Thymus (tissue), 11 donors: Measurements from ENCODE around the gene ITGB8. TPM values are rescaled to one million over a fixed set of nuclear protein-coding genes. Genes with fewer than 3 reads are reported as not detected.
"Not testable (repeated sequence)": the region's sequence is repeated elsewhere in the genome, so short reads cannot be mapped to it uniquely, and the experiment has no call there.

ENCODE experiments used
- DNase-seq, 9 donors: peaks; one replicate each; pipeline ENCODE4 v3.0.0-alpha.2; 2013; ENCODE audit warnings: low spot score in 9 of 9, low read depth in 6 of 9, missing footprints in 1 of 9
- H3K27ac ChIP-seq, 2 donors: one replicate each; pipeline ENCODE4 v1.5.1; 2013; ENCODE audit warnings: control low read depth in 1 of 2, low read depth in 1 of 2, low read length in 1 of 2, mild to moderate bottlenecking in 1 of 2, moderate library complexity in 1 of 2
- H3K27me3 ChIP-seq, 2 donors: one replicate each; pipeline ENCODE4 v1.5.1; 2013; ENCODE audit warnings: low read length in 1 of 2; ENCODE audit not compliant: control insufficient read depth in 2 of 2, insufficient read depth in 1 of 2
- H3K36me3 ChIP-seq, 2 donors: one replicate each; pipeline ENCODE4 v1.5.1; 2013; ENCODE audit warnings: low read length in 1 of 2, mild to moderate bottlenecking in 1 of 2, moderate library complexity in 1 of 2; ENCODE audit not compliant: control insufficient read depth in 2 of 2, insufficient read depth in 2 of 2
- H3K4me1 ChIP-seq, 2 donors: one replicate each; pipeline ENCODE4 v1.5.1; 2013; ENCODE audit warnings: low read length in 2 of 2; ENCODE audit not compliant: control insufficient read depth in 2 of 2, insufficient read depth in 2 of 2
- H3K4me3 ChIP-seq, 2 donors: one replicate each; pipeline ENCODE4 v1.5.1; 2013; ENCODE audit warnings: low read length in 2 of 2, control low read depth in 1 of 2, mild to moderate bottlenecking in 1 of 2
- H3K9me3 ChIP-seq, 2 donors: one replicate each; pipeline ENCODE4 v1.5.1; 2013; ENCODE audit warnings: low read length in 1 of 2, mild to moderate bottlenecking in 1 of 2; ENCODE audit not compliant: control insufficient read depth in 2 of 2, insufficient read depth in 1 of 2
- WGBS: extraction: QIAGEN DNeasy Blood & Tissue Kit; methylation state at CpG from one replicate; pipeline ENCODE4 v1.1.7; 2013; 5-methylcytosine and 5-hydroxymethylcytosine counted together
- polyA plus RNA-seq: library from polyadenylated mRNA; stranded (reverse); fragments of 200-250 nt; gene quantifications from one replicate; pipeline ENCODE4 v1.2.3, GENCODE V29; 2013
- total RNA-seq: library from RNA; stranded (reverse); fragments of 120-200 nt; gene quantifications from one replicate; pipeline ENCODE4 v1.2.4, GENCODE V29; 2013
- donor health status: healthy.

The ITGB8 gene
- total and polyA plus RNA-seq, 2 donors, result 2.3 to 2.6 TPM

GRCh38 chr7:20293336-20293735, 37.4 kb upstream of the ITGB8 start:
- no peak overlapping the region for H3K27ac ChIP-seq
- WGBS, result 96% methylated on average over 3 of the region's 3 CpGs
- H3K4me3 ChIP-seq, result no peak overlapping the region
- H3K27me3 ChIP-seq, result no peaks in the 10 kb centered on the region
- no peaks in the 10 kb centered on the region for H3K36me3 ChIP-seq
- no peaks in the 10 kb centered on the region for H3K9me3 ChIP-seq
- H3K4me1 ChIP-seq, result no peaks in the 10 kb centered on the region
- no peak for DNase-seq

- no peak overlapping the region for H3K27ac ChIP-seq
- no peaks in the 10 kb centered on the region for H3K9me3 ChIP-seq
- no peaks in the 10 kb centered on the region for H3K4me1 ChIP-seq
- DNase-seq, result no peak
- no peaks in the 10 kb centered on the region for H3K27me3 ChIP-seq
- no peak overlapping the region for H3K4me3 ChIP-seq
- 94% methylated on average over 3 of the region's 3 CpGs for WGBS
- no peaks in the 10 kb centered on the region for H3K36me3 ChIP-seq
These were observed 34.3 kb upstream of the ITGB8 start for GRCh38 chr7:20296444-20296843.

- H3K27ac ChIP-seq, result no peak overlapping the region
- no peak for DNase-seq
- 95% methylated on average over 3 of the region's 3 CpGs for WGBS
- no peaks in the 10 kb centered on the region for H3K4me1 ChIP-seq
- no peaks in the 10 kb centered on the region for H3K27me3 ChIP-seq
- H3K9me3 ChIP-seq, result no peaks in the 10 kb centered on the region
- H3K4me3 ChIP-seq, result no peak overlapping the region
- no peaks in the 10 kb centered on the region for H3K36me3 ChIP-seq
These were observed 33.8 kb upstream of the ITGB8 start for GRCh38 chr7:20296901-20297300.

GRCh38 chr7:20298486-20298901, 32.2 kb upstream of the ITGB8 start:
- DNase-seq, result no peak
- no peaks in the 10 kb centered on the region for H3K9me3 ChIP-seq
- no peaks in the 10 kb centered on the region for H3K36me3 ChIP-seq
- no peaks in the 10 kb centered on the region for H3K4me1 ChIP-seq
- 91% methylated on average over 1 of the region's 1 CpG for WGBS
- H3K27me3 ChIP-seq, result no peaks in the 10 kb centered on the region
- H3K4me3 ChIP-seq, result no peak overlapping the region
- no peak overlapping the region for H3K27ac ChIP-seq

GRCh38 chr7:20299145-20299544, 31.6 kb upstream of the ITGB8 start:
- 95% methylated on average over 1 of the region's 1 CpG for WGBS
- Histone ChIP-seq H3K4me1 (no peaks in the 10 kb centered on the region), H3K4me3 (no peak overlapping the region), H3K27me3 (no peaks in the 10 kb centered on the region), H3K27ac (no peak overlapping the region), H3K36me3 (no peaks in the 10 kb centered on the region), H3K9me3 (no peaks in the 10 kb centered on the region)
- no peak for DNase-seq

GRCh38 chr7:20299647-20300312, 30.9 kb upstream of the ITGB8 start:
- no peaks in the 10 kb centered on the region for H3K4me1 ChIP-seq
- no peak overlapping the region for H3K4me3 ChIP-seq
- WGBS, result 83% methylated on average over 6 of the region's 6 CpGs
- peak in 1 of 9 donors; percentile 12 for DNase-seq
- no peaks in the 10 kb centered on the region for H3K9me3 ChIP-seq
- no peaks in the 10 kb centered on the region for H3K36me3 ChIP-seq
- H3K27ac ChIP-seq, result no peak overlapping the region
- no peaks in the 10 kb centered on the region for H3K27me3 ChIP-seq

- H3K4me1 ChIP-seq, result no peaks in the 10 kb centered on the region
- H3K9me3 ChIP-seq, result no peaks in the 10 kb centered on the region
- H3K4me3 ChIP-seq, result no peak overlapping the region
- H3K27ac ChIP-seq, result no peak overlapping the region
- H3K27me3 ChIP-seq, result no peaks in the 10 kb centered on the region
- DNase-seq, result no peak
- H3K36me3 ChIP-seq, result no peaks in the 10 kb centered on the region
- 51% methylated on average over 4 of the region's 4 CpGs for WGBS
These were observed 29.3 kb upstream of the ITGB8 start for GRCh38 chr7:20301311-20301939.

GRCh38 chr7:20302300-20302699, 28.4 kb upstream of the ITGB8 start:
- DNase-seq, H3K9me3 ChIP-seq, H3K36me3 ChIP-seq, H3K27me3 ChIP-seq, H3K4me3 ChIP-seq, H3K4me1 ChIP-seq, H3K27ac ChIP-seq: not testable (repeated sequence)
- 97% methylated on average over 16 of the region's 16 CpGs for WGBS

- WGBS, result 89% methylated on average over 1 of the region's 1 CpG
- no peak for DNase-seq
- Histone ChIP-seq H3K9me3 (no peaks in the 10 kb centered on the region), H3K4me1 (no peaks in the 10 kb centered on the region), H3K4me3 (no peak overlapping the region), H3K27me3 (no peaks in the 10 kb centered on the region), H3K36me3 (no peaks in the 10 kb centered on the region), H3K27ac (no peak overlapping the region)
These were observed 27.8 kb upstream of the ITGB8 start for GRCh38 chr7:20302891-20303290.
